Sigmoid colon (tissue), 7 donors: ENCODE data around the gene SAMD4A. TPM values are rescaled to one million over a fixed set of nuclear protein-coding genes. Genes with fewer than 3 reads are reported as not detected.

Experiments used
- DNase-seq: peaks from one replicate; pipeline ENCODE4 v3.0.0-alpha.2; 2019
- H3K27ac ChIP-seq, 4 donors: fragments of 200-600 bp; sonication (generic); one replicate each; pipeline ENCODE4 v1.5.1; 2016 to 2019; ENCODE audit warnings: mild to moderate bottlenecking in 1 of 4
- H3K27me3 ChIP-seq, 3 donors: fragments of 200-600 bp; sonication (generic); one replicate each; pipeline ENCODE4 v1.5.1; 2019; ENCODE audit warnings: mild to moderate bottlenecking in 1 of 3
- H3K36me3 ChIP-seq, 4 donors: fragments of 200-600 bp; sonication (generic); one replicate each; pipeline ENCODE4 v1.5.1; 2016 to 2019
- H3K4me1 ChIP-seq, 4 donors: fragments of 200-600 bp; sonication (generic); one replicate each; pipeline ENCODE4 v1.5.1; 2017 to 2019
- H3K4me3 ChIP-seq, 4 donors: fragments of 200-600 bp; sonication (generic); one replicate each; pipeline ENCODE4 v1.5.1; 2017 to 2019; ENCODE audit warnings: mild to moderate bottlenecking in 2 of 4, moderate library complexity in 1 of 4
- H3K9me3 ChIP-seq, 4 donors: fragments of 200-600 bp in 3 of 4; sonication (generic) in 3 of 4; one replicate each; pipeline versions ENCODE4 v1.5.1 to v1.6.1; 2013 to 2019
- CTCF ChIP-seq, 4 experiments: fragments of 450-650 bp in 3 of 4; fragments of 200-600 bp in 1 of 4; IDR thresholded peaks; one replicate each; pipeline ENCODE4 v1.5.1; 2016 to 2019; ENCODE audit warnings: antibody characterized with exemption in 4 of 4, mild to moderate bottlenecking in 3 of 4, moderate library complexity in 2 of 4
- EP300 ChIP-seq, 4 donors: sonication (generic); formaldehyde crosslinking; IDR thresholded peaks; one replicate each; pipeline ENCODE4 v1.6.1; 2017; ENCODE audit warnings: antibody characterized with exemption in 4 of 4
- POLR2A ChIP-seq, 2 donors: fragments of 450-650 bp; IDR thresholded peaks; one replicate each; pipeline ENCODE4 v1.6.1; 2016; ENCODE audit warnings: antibody characterized with exemption in 2 of 2, mild to moderate bottlenecking in 2 of 2, moderate library complexity in 2 of 2
- POLR2AphosphoS5 ChIP-seq, 4 donors: sonication (generic); formaldehyde crosslinking; IDR thresholded peaks; one replicate each; pipeline ENCODE4 v1.6.1; 2017; ENCODE audit warnings: antibody characterized with exemption in 4 of 4
- WGBS, 2 donors: extraction: QIAGEN DNeasy Blood & Tissue Kit; methylation state at CpG; one replicate each; pipeline ENCODE4 v1.1.7; 2013; 5-methylcytosine and 5-hydroxymethylcytosine counted together
- intact Hi-C: fragments of 100-400 bp; cut with DNase I; formaldehyde crosslinking; loops from one replicate; pipeline ENCODE4 v1.15.1; 2023
- polyA plus RNA-seq, 3 donors: library from polyadenylated mRNA; stranded (reverse); fragments of 200-250 nt; gene quantifications; one replicate each; pipeline ENCODE4 v1.2.3, GENCODE V29; 2013
- total RNA-seq, 4 donors: library from RNA; depleted of rRNA; stranded (reverse); fragments of >200 nt; gene quantifications; one replicate each; pipeline ENCODE4 v1.1.0, GENCODE V29; 2016
- donor health status: healthy with polysubstance abuse.
- donor health status: Bipolar disorder and iron deficiency.
- donor health status: healthy.

The SAMD4A gene
- total and polyA plus RNA-seq, 7 donors, result 4.2 to 135 (median 79.8) TPM

DNA sequence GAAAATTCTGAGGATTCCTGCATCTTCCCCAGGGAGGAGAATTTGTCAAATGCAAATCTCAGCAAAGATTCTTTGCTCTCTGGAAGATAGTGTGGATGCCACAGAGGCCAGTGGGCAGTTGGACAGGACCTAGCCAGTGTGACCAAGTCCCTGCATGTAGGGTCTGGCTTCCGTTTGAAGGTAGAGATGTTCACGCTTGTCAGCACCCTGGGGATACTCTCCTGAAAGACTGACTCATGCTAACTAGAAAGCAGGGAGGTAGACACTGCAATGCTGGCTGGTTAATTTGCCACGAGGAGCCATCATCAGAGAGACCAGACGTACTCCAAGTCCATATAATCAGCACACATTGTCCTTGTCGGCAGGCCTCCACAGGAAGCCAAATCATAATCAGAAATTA lies 130.1 kb downstream of the SAMD4A start:
- Histone ChIP-seq H3K4me1 (peaks cover 0 to 40% (median 25%) of the 10 kb centered on the region in 4 donors), H3K9me3 (no peaks in the 10 kb centered on the region), H3K36me3 (no peaks in the 10 kb centered on the region), H3K4me3 (no peak overlapping the region), H3K27ac (peak overlapping the region; percentile 32 to 95 (median 78)), H3K27me3 (no peaks in the 10 kb centered on the region)
- TF ChIP-seq POLR2A (IDR thresholded peaks at IDR 0.05) (no peak), EP300 (IDR thresholded peaks at IDR 0.05) (no peak), POLR2AphosphoS5 (IDR thresholded peaks at IDR 0.05) (no peak), CTCF (IDR thresholded peaks at IDR 0.05) (no peak)
- DNase-seq, result no peak
- 95% methylated on average over 5 of the region's 5 CpGs for whole genome bisulfite sequencing, 2 donors
- intact Hi-C loops, result no loop called here

GRCh38 chr14:54697803-54698202 lies 130.9 kb downstream of the SAMD4A start:
- peaks cover 0 to 34% (median 19%) of the 10 kb centered on the region in 4 donors for H3K4me1 ChIP-seq
- H3K27me3 ChIP-seq, result no peaks in the 10 kb centered on the region
- H3K27ac ChIP-seq, result peak overlapping the region in 3 of 4 donors; percentile 74 to 95 (median 81)
- no peak overlapping the region for H3K4me3 ChIP-seq
- no peak for DNase-seq
- TF ChIP-seq POLR2AphosphoS5 (IDR thresholded peaks at IDR 0.05) (no peak), CTCF (IDR thresholded peaks at IDR 0.05) (no peak), EP300 (IDR thresholded peaks at IDR 0.05) (no peak), POLR2A (IDR thresholded peaks at IDR 0.05) (no peak)
- 63 to 85% methylated on average over 4 of the region's 4 CpGs for WGBS, 2 donors
- H3K9me3 ChIP-seq, result no peaks in the 10 kb centered on the region
- intact Hi-C loops, result no loop called here
- peaks cover 0 to 7% (median 2%) of the 10 kb centered on the region in 4 donors for H3K36me3 ChIP-seq

- H3K36me3 ChIP-seq, result peaks cover 0 to 7% (median 2%) of the 10 kb centered on the region in 4 donors
- H3K27me3 ChIP-seq, result no peaks in the 10 kb centered on the region
- intact Hi-C loops, result no loop called here
- no peak overlapping the region for H3K4me3 ChIP-seq
- DNase-seq, result no peak
- 83 to 88% methylated on average over 6 of the region's 6 CpGs for WGBS, 2 donors
- H3K27ac ChIP-seq, result peak overlapping the region; percentile 63 to 95 (median 78)
- H3K9me3 ChIP-seq, result no peaks in the 10 kb centered on the region
- TF ChIP-seq EP300 (IDR thresholded peaks at IDR 0.05), result no peak
- no peak for TF ChIP-seq POLR2A (IDR thresholded peaks at IDR 0.05)
- no peak for TF ChIP-seq CTCF (IDR thresholded peaks at IDR 0.05)
- no peak for TF ChIP-seq POLR2AphosphoS5 (IDR thresholded peaks at IDR 0.05)
- H3K4me1 ChIP-seq, result peaks cover 0 to 40% (median 24%) of the 10 kb centered on the region in 4 donors
These were observed 131.6 kb downstream of the SAMD4A start for GRCh38 chr14:54698501-54698900.

DNA sequence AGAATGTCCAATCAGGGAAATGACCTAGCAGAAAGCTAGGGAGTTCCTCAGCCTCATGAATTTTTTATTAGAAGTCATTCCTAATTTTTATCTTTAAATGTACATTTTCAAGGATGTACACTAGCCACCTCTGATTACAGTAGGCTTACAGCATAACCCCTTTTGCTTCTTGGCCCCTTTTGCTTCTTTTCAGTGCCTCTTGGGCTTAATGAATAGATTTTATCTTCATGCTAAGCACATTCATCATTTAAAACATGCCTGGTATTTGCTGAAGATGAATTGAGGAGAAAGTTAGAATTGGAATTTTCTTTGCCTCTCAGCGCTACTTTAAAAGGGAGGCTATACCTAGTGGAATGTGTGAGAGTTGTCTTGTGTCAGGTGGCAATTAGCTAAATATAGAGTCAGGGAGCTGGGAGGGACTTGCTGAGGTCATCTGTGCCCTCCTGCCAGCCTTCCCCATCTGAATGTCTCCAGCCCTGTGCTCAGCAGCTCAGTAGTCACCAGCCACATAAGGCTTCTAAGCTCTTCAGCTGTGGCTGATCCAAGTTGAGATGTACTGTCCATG lies 132.1 kb downstream of the SAMD4A start:
- no peaks in the 10 kb centered on the region for H3K27me3 ChIP-seq
- peaks cover 0 to 7% (median 2%) of the 10 kb centered on the region in 4 donors for H3K36me3 ChIP-seq
- H3K27ac ChIP-seq, result peak overlapping the region; percentile 63 to 95 (median 78)
- WGBS, 2 donors, result 91 to 99% methylated on average over 1 of the region's 1 CpG
- H3K4me1 ChIP-seq, result peaks cover 0 to 45% (median 29%) of the 10 kb centered on the region in 4 donors
- no peaks in the 10 kb centered on the region for H3K9me3 ChIP-seq
- intact Hi-C loops, result no loop called here
- H3K4me3 ChIP-seq, result no peak overlapping the region
- TF ChIP-seq EP300 (IDR thresholded peaks at IDR 0.05) (peak in 1 of 4 donors; percentile 80), CTCF (IDR thresholded peaks at IDR 0.05) (no peak), POLR2AphosphoS5 (IDR thresholded peaks at IDR 0.05) (peak in 2 of 4 donors; percentile 33 to 69), POLR2A (IDR thresholded peaks at IDR 0.05) (no peak)
- no peak for DNase-seq
